ENCODE measurements around the gene SAE1. TPM values are rescaled to one million over a fixed set of nuclear protein-coding genes. Genes with fewer than 3 reads are reported as not detected.
A peak's percentile ranks its signal among the peaks of the same experiment; 100 is the strongest.

The SAE1 gene
- total and polyA plus RNA-seq, 2 donors (not counting 1 experiment from before 2014, with no cell fraction given), result 26.5 to 45.1 TPM

DNA sequence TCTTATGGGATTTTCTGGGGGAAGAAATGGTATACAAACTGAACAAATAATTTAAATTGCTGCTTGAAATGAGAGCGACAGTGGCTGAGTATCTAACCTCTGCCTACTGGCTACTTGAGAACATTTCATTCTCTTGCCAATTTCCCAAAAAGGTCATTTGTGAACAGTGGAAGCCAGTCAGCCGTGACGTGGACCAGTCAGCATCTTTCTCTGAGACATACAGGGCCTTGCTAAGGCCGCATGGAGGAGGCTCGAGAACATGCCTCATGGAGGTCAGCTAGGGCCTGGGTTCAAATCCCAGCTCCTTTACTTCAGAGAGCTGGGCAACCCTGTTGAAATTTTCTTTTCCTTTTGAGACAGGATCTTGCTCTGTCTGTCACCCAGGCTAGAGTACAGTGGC, 37.4 kb upstream of the SAE1 start:
- no peak for ATAC-seq (ENCODE audit: low read depth)
- H3K4me1 ChIP-seq (ENCODE audit: control insufficient read depth in 2 of 2, insufficient read depth in 2 of 2, low read length in 2 of 2), result peaks cover 5 to 33% of the 10 kb centered on the region in 2 donors
- H3K4me1 Mint-ChIP-seq, result peaks cover 33% of the 10 kb centered on the region

GRCh38 chr19:47093841-47094240, 36.8 kb upstream of the SAE1 start:
- Mint-ChIP-seq H3K27ac (peak overlapping the region; percentile 89), H3K27me3 (no peaks in the 10 kb centered on the region), H3K9me3 (ENCODE audit: insufficient read depth) (no peaks in the 10 kb centered on the region), H3K4me1 (peaks cover 37% of the 10 kb centered on the region), H3K4me3 (peak overlapping the region; percentile 54)
- peak; percentile 54 for DNase-seq
- CTCF ChIA-PET, result interaction anchor here (1.5 to 2.1 kb wide), 3 partner anchors 14 to 38 kb away, joined by 4 to 13 read pairs (median 8); no protein-coding TSS in a partner anchor
- Histone ChIP-seq H3K9ac (ENCODE audit: low read length) (no peak overlapping the region), H3K79me2 (ENCODE audit: control insufficient read depth, insufficient read depth, low read length) (peaks cover 76% of the 10 kb centered on the region), H4K20me1 (ENCODE audit: control insufficient read depth, insufficient read depth, low read length, poor library complexity, severe bottlenecking) (peaks cover 45% of the 10 kb centered on the region), H3K4me1 (ENCODE audit: control insufficient read depth in 2 of 2, insufficient read depth in 2 of 2, low read length in 2 of 2) (peaks cover 5 to 33% of the 10 kb centered on the region in 2 donors), H2AFZ (ENCODE audit: insufficient read depth, low read depth, low read length, poor library complexity, severe bottlenecking) (peak overlapping the region; percentile 11), H3K4me3 (ENCODE audit: control extremely low read depth in 1 of 5, extremely low read depth in 1 of 5, insufficient read depth in 1 of 5, low read depth in 2 of 5, low read length in 4 of 5) (peak overlapping the region in 1 of 5 experiments; percentile 0), H3K27me3 (replicated peaks in 1 of 4; ENCODE audit: control extremely low read depth in 1 of 4, control insufficient read depth in 3 of 4, insufficient read depth in 4 of 4, low read length in 3 of 4) (no peaks in the 10 kb centered on the region), H3K9me3 (ENCODE audit: control extremely low read depth in 1 of 3, control insufficient read depth in 2 of 3, insufficient read depth in 1 of 3, low read length in 2 of 3) (no peaks in the 10 kb centered on the region), H3K4me2 (replicated peaks; ENCODE audit: low read depth, low read length, poor library complexity, severe bottlenecking) (peak overlapping the region; percentile 34), H3K27ac (ENCODE audit: low read length in 2 of 2) (peak overlapping the region; percentile 26 to 60), H3K36me3 (replicated peaks in 1 of 2; ENCODE audit: control extremely low read depth in 1 of 2, control insufficient read depth in 1 of 2, extremely low read depth in 1 of 2, insufficient read depth in 2 of 2, low read length in 1 of 2) (peaks cover 0 to 53% of the 10 kb centered on the region in 2 experiments)
- intact Hi-C loops (cut with micrococcal nuclease), result loop anchor here (1.0 to 2.0 kb wide), 2 partner anchors 15 kb away; no protein-coding TSS in a partner anchor
- peak; percentile 80 for ATAC-seq (ENCODE audit: low read depth)
- TF ChIP-seq, protein P1, sequence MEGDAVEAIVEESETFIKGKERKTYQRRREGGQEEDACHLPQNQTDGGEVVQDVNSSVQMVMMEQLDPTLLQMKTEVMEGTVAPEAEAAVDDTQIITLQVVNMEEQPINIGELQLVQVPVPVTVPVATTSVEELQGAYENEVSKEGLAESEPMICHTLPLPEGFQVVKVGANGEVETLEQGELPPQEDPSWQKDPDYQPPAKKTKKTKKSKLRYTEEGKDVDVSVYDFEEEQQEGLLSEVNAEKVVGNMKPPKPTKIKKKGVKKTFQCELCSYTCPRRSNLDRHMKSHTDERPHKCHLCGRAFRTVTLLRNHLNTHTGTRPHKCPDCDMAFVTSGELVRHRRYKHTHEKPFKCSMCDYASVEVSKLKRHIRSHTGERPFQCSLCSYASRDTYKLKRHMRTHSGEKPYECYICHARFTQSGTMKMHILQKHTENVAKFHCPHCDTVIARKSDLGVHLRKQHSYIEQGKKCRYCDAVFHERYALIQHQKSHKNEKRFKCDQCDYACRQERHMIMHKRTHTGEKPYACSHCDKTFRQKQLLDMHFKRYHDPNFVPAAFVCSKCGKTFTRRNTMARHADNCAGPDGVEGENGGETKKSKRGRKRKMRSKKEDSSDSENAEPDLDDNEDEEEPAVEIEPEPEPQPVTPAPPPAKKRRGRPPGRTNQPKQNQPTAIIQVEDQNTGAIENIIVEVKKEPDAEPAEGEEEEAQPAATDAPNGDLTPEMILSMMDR (IDR thresholded peaks at IDR 0.05), result no peak
- TF ChIP-seq EZH2 (IDR thresholded peaks at IDR 0.05; ENCODE audit: borderline replicate concordance, insufficient read depth, low read depth, low read length, poor library complexity, severe bottlenecking), result no peak
- POLR2A ChIA-PET, result interaction anchor here (0.6 to 3.0 kb wide), 2 partner anchors 18 to 27 kb away, joined by 3 to 21 read pairs; partner anchors contain the start of gene ZC3H4
- 67% methylated on average over 9 of the region's 10 CpGs for WGBS (ENCODE audit: insufficient coverage)

More for the DNA sequence above, 37.4 kb upstream of the SAE1 start:
- Histone ChIP-seq H3K36me3 (replicated peaks in 1 of 2; ENCODE audit: control extremely low read depth in 1 of 2, control insufficient read depth in 1 of 2, extremely low read depth in 1 of 2, insufficient read depth in 2 of 2, low read length in 1 of 2) (peaks cover 0 to 58% of the 10 kb centered on the region in 2 experiments), H4K20me1 (ENCODE audit: control insufficient read depth, insufficient read depth, low read length, poor library complexity, severe bottlenecking) (peaks cover 39% of the 10 kb centered on the region), H3K27me3 (replicated peaks in 1 of 4; ENCODE audit: control extremely low read depth in 1 of 4, control insufficient read depth in 3 of 4, insufficient read depth in 4 of 4, low read length in 3 of 4) (no peaks in the 10 kb centered on the region), H3K79me2 (ENCODE audit: control insufficient read depth, insufficient read depth, low read length) (peaks cover 75% of the 10 kb centered on the region), H3K9ac (ENCODE audit: low read length) (no peak overlapping the region), H2AFZ (ENCODE audit: insufficient read depth, low read depth, low read length, poor library complexity, severe bottlenecking) (peak overlapping the region; percentile 11), H3K27ac (ENCODE audit: low read length in 2 of 2) (peak overlapping the region in 1 of 2 donors; percentile 60), H3K4me3 (ENCODE audit: control extremely low read depth in 1 of 5, extremely low read depth in 1 of 5, insufficient read depth in 1 of 5, low read depth in 2 of 5, low read length in 4 of 5) (peak overlapping the region in 1 of 5 experiments; percentile 0), H3K9me3 (ENCODE audit: control extremely low read depth in 1 of 3, control insufficient read depth in 2 of 3, insufficient read depth in 1 of 3, low read length in 2 of 3) (no peaks in the 10 kb centered on the region), H3K4me2 (replicated peaks; ENCODE audit: low read depth, low read length, poor library complexity, severe bottlenecking) (peak overlapping the region; percentile 34)
- DNase-seq, result no peak
- H3K9me3 Mint-ChIP-seq (ENCODE audit: insufficient read depth), result no peaks in the 10 kb centered on the region
- no peaks in the 10 kb centered on the region for H3K27me3 Mint-ChIP-seq
- ChIA-PET CTCF (interaction anchor here (0.8 to 2.1 kb wide), 4 partner anchors 14 to 38 kb away, joined by 3 to 13 read pairs (median 6); no protein-coding TSS in a partner anchor), POLR2A (interaction anchor here (3.0 kb wide), 1 partner anchor 19 kb away, joined by 21 read pairs; the partner anchor contains the start of gene ZC3H4)
- H3K27ac Mint-ChIP-seq, result peak overlapping the region; percentile 89
- intact Hi-C loops (cut with micrococcal nuclease), result loop anchor here (1.0 kb wide), 1 partner anchor 14 kb away; no protein-coding TSS in a partner anchor
- TF ChIP-seq, protein P1 (IDR thresholded peaks at IDR 0.05), result no peak
- no peak overlapping the region for H3K4me3 Mint-ChIP-seq
- 68% methylated on average over 5 of the region's 5 CpGs for WGBS (ENCODE audit: insufficient coverage)
